HEK293 (cell line): ENCODE results near the gene SAMD4A.
"Not testable (repeated sequence)": the region's sequence is repeated elsewhere in the genome, so short reads cannot be mapped to it uniquely, and the experiment has no call there.

Experiments used
- CTCF ChIA-PET: fragments of 350-600 bp; formaldehyde crosslinking; extraction: SDS; loops from one replicate; lab custom pipeline; 2021; ENCODE audit warnings: antibody characterized with exemption; lab: Yijun Ruan, JAX
- POLR2A ChIA-PET: fragments of 300-600 bp; formaldehyde crosslinking; extraction: SDS; loops from one replicate; lab custom pipeline; 2020; ENCODE audit warnings: antibody characterized with exemption, inconsistent platforms; lab: Yijun Ruan, JAX
- H3K27ac ChIP-seq: fragments of 200-500 bp; sonication (Bioruptor generic); 2 replicates; pipeline ENCODE4 v1.5.1; 2014; ENCODE audit warnings: low read depth, low read length, control low read depth, inconsistent platforms; ENCODE audit errors: extremely low read depth
- H3K36me3 ChIP-seq, 2 experiments: fragments of 200-500 bp in 1 of 2; sonication (Bioruptor generic) in 1 of 2; 1 replicate in 1 of 2; 2 replicates in 1 of 2; pipeline ENCODE4 v1.5.1; 2014 to 2017; ENCODE audit warnings: inconsistent platforms in 2 of 2, low read length in 2 of 2; ENCODE audit not compliant: control insufficient read depth in 2 of 2, insufficient read depth in 1 of 2
- H3K4me1 ChIP-seq: fragments of 200-500 bp; sonication (Bioruptor generic); 2 replicates; pipeline ENCODE4 v1.5.1; 2014; ENCODE audit warnings: mild to moderate bottlenecking, low read length, inconsistent platforms; ENCODE audit not compliant: control insufficient read depth, insufficient read depth
- H3K4me3 ChIP-seq: 2 replicates; pipeline ENCODE4 v1.5.1; 2011; ENCODE audit warnings: low read depth, mild to moderate bottlenecking, control low read depth, low read length, moderate library complexity
- H3K9me3 ChIP-seq: fragments of 200-500 bp; sonication (Bioruptor generic); 2 replicates; pipeline ENCODE4 v1.5.1; 2014; ENCODE audit warnings: low read depth, low read length, inconsistent platforms; ENCODE audit not compliant: control insufficient read depth, insufficient read depth
- KLF16 ChIP-seq: fragments of 450-650 bp; formaldehyde crosslinking; IDR thresholded peaks from 2 replicates; pipeline ENCODE4 v1.5.1; 2017; ENCODE audit warnings: missing biosample characterization, missing genetic modification characterization
- KLF8 ChIP-seq: fragments of 450-650 bp; formaldehyde crosslinking; IDR thresholded peaks from 2 replicates; pipeline ENCODE4 v1.5.1; 2016; ENCODE audit warnings: missing biosample characterization, missing genetic modification characterization
- KLF9 ChIP-seq: fragments of 450-650 bp; formaldehyde crosslinking; IDR thresholded peaks from 2 replicates; pipeline ENCODE4 v1.5.1; 2016; ENCODE audit warnings: missing biosample characterization, missing genetic modification characterization, low read depth
- TCF7L2 ChIP-seq: IDR thresholded peaks from 2 replicates; pipeline ENCODE4 v1.6.1; 2011; ENCODE audit warnings: low read depth, mild to moderate bottlenecking, inconsistent platforms, low read length, moderate library complexity, borderline replicate concordance
- ZNF132 ChIP-seq: fragments of 450-650 bp; formaldehyde crosslinking; IDR thresholded peaks from 2 replicates; pipeline ENCODE4 v1.5.1; 2017; ENCODE audit warnings: missing biosample characterization, missing genetic modification characterization, borderline replicate concordance
- ZNF146 ChIP-seq: fragments of 450-650 bp; formaldehyde crosslinking; IDR thresholded peaks from 2 replicates; pipeline ENCODE4 v1.5.1; 2016; ENCODE audit warnings: missing biosample characterization, missing genetic modification characterization
- ZNF175 ChIP-seq: fragments of 450-650 bp; formaldehyde crosslinking; IDR thresholded peaks from 2 replicates; pipeline ENCODE4 v1.5.1; 2016; ENCODE audit warnings: missing biosample characterization, missing genetic modification characterization
- ZNF223 ChIP-seq: fragments of 450-650 bp; formaldehyde crosslinking; IDR thresholded peaks from 2 replicates; pipeline ENCODE4 v1.5.1; 2016; ENCODE audit warnings: missing biosample characterization, missing genetic modification characterization
- ZNF350 ChIP-seq: fragments of 450-650 bp; formaldehyde crosslinking; IDR thresholded peaks from 2 replicates; pipeline ENCODE4 v1.5.0; 2017; ENCODE audit warnings: missing biosample characterization, mild to moderate bottlenecking, missing genetic modification characterization
- ZNF37A ChIP-seq: fragments of 450-650 bp; IDR thresholded peaks from 2 replicates; pipeline ENCODE4 v1.5.1; 2018; ENCODE audit warnings: missing biosample characterization, missing genetic modification characterization
- ZNF530 ChIP-seq: fragments of 450-650 bp; formaldehyde crosslinking; IDR thresholded peaks from 2 replicates; pipeline ENCODE4 v1.5.1; 2016; ENCODE audit warnings: low read depth, missing biosample characterization, missing genetic modification characterization
- ZNF654 ChIP-seq: fragments of 450-650 bp; formaldehyde crosslinking; IDR thresholded peaks from 2 replicates; pipeline ENCODE4 v1.5.1; 2016; ENCODE audit warnings: low read depth, missing biosample characterization, missing genetic modification characterization
- ZNF658 ChIP-seq: fragments of 450-650 bp; formaldehyde crosslinking; IDR thresholded peaks from 2 replicates; pipeline ENCODE4; 2016; ENCODE audit warnings: missing biosample characterization, missing genetic modification characterization
- ZNF768 ChIP-seq: fragments of 450-650 bp; formaldehyde crosslinking; IDR thresholded peaks from 2 replicates; pipeline ENCODE4 v1.5.1; 2018; ENCODE audit warnings: missing biosample characterization, mild to moderate bottlenecking, missing genetic modification characterization
- ZNF776 ChIP-seq: fragments of 450-650 bp; formaldehyde crosslinking; IDR thresholded peaks from 2 replicates; pipeline ENCODE4 v1.5.0; 2017; ENCODE audit warnings: missing biosample characterization, missing genetic modification characterization, borderline replicate concordance
- ZSCAN18 ChIP-seq: fragments of 450-650 bp; formaldehyde crosslinking; IDR thresholded peaks from 2 replicates; pipeline ENCODE4 v1.5.1; 2016; ENCODE audit warnings: missing biosample characterization, missing genetic modification characterization
- TF ChIP-seq, protein P1 (sequence below): fragments of 450-650 bp; formaldehyde crosslinking; conservative IDR thresholded peaks from 2 replicates; pipeline ENCODE4 v1.5.1; 2016; ENCODE audit warnings: low read depth, missing biosample characterization, missing genetic modification characterization

Gene SAMD4A

GRCh38 chr14:54746019-54746418, 179.1 kb downstream of the SAMD4A start:
- Histone ChIP-seq H3K4me3 (no peak overlapping the region), H3K9me3 (no peaks in the 10 kb centered on the region), H3K36me3 (no peaks in the 10 kb centered on the region), H3K27ac (no peak overlapping the region), H3K4me1 (no peaks in the 10 kb centered on the region)
- CTCF ChIA-PET, result interaction anchor here (2.6 kb wide), 1 partner anchor 28 kb away, joined by 6 read pairs; no protein-coding TSS in a partner anchor
- POLR2A ChIA-PET, result no interaction called here
- TF ChIP-seq KLF8 (tag by site-specific recombination) (no peak), ZNF223 (tag by site-specific recombination) (no peak), ZNF776 (tag by site-specific recombination) (no peak), ZNF350 (tag by site-specific recombination) (no peak)
- TF ChIP-seq, protein P1, sequence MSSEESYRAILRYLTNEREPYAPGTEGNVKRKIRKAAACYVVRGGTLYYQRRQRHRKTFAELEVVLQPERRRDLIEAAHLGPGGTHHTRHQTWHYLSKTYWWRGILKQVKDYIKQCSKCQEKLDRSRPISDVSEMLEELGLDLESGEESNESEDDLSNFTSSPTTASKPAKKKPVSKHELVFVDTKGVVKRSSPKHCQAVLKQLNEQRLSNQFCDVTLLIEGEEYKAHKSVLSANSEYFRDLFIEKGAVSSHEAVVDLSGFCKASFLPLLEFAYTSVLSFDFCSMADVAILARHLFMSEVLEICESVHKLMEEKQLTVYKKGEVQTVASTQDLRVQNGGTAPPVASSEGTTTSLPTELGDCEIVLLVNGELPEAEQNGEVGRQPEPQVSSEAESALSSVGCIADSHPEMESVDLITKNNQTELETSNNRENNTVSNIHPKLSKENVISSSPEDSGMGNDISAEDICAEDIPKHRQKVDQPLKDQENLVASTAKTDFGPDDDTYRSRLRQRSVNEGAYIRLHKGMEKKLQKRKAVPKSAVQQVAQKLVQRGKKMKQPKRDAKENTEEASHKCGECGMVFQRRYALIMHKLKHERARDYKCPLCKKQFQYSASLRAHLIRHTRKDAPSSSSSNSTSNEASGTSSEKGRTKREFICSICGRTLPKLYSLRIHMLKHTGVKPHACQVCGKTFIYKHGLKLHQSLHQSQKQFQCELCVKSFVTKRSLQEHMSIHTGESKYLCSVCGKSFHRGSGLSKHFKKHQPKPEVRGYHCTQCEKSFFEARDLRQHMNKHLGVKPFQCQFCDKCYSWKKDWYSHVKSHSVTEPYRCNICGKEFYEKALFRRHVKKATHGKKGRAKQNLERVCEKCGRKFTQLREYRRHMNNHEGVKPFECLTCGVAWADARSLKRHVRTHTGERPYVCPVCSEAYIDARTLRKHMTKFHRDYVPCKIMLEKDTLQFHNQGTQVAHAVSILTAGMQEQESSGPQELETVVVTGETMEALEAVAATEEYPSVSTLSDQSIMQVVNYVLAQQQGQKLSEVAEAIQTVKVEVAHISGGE (tag by site-specific recombination), result no peak

DNA sequence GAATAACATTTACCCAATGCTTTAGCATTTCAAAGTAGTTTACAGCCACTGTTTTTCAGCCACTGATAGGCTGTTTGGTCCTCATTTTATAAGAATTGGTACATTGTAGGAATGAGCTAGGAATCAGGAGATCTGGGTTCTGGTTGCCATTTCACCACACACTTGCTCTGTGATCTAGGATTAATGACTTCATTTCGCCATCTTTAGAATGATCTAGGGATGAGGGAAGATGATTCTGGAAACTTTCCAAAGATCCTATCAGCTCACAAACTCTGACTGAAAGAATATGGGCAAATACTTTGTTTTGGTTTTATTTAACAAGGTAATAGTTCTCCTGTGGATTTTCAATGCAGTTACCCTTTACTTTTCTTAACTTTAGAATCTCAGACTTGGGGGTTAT, 180.7 kb downstream of the SAMD4A start:
- Histone ChIP-seq H3K4me3 (no peak overlapping the region), H3K27ac (no peak overlapping the region), H3K9me3 (no peaks in the 10 kb centered on the region), H3K36me3 (no peaks in the 10 kb centered on the region), H3K4me1 (no peaks in the 10 kb centered on the region)
- ChIA-PET POLR2A (no interaction called here), CTCF (interaction anchor here (1.0 to 2.6 kb wide), 2 partner anchors 24 to 26 kb away, joined by 3 to 6 read pairs; no protein-coding TSS in a partner anchor)
- TF ChIP-seq ZNF658 (tag by site-specific recombination) (no peak), ZSCAN18 (no peak), ZNF530 (no peak), ZNF37A (tag by site-specific recombination) (no peak), ZNF146 (tag by site-specific recombination) (no peak), ZNF132 (tag by site-specific recombination) (no peak)

GRCh38 chr14:54749180-54749579, 182.3 kb downstream of the SAMD4A start:
- no peaks in the 10 kb centered on the region for H3K36me3 ChIP-seq
- TF ChIP-seq ZNF654 (no peak), ZNF768 (tag by site-specific recombination) (no peak), ZNF175 (tag by site-specific recombination) (no peak), KLF16 (tag by site-specific recombination) (no peak)
- CTCF ChIA-PET, result no interaction called here

DNA sequence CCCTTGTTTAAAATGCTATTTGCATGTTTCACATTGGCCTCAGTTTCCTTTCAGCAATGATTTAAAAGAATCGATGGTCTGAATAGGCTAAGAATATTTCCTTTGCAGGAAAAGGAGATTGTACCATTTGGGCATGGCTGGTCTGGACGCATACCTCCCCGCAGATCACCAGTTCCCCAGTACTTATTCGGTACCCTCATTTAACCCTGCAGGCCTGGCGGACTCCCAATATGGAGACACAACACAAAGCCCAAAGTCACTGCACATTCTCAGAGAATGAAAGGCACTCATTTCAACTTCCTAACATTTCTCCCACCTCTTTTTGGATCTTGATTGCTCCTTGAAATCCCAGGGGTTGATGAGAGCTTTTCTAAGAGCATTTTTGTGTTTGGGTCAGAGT, 182.8 kb downstream of the SAMD4A start:
- H3K4me3 ChIP-seq, result no peak overlapping the region
- H3K4me1 ChIP-seq, result no peaks in the 10 kb centered on the region
- no peaks in the 10 kb centered on the region for H3K9me3 ChIP-seq
- ChIA-PET CTCF (no interaction called here), POLR2A (no interaction called here)
- no peak for TF ChIP-seq TCF7L2
- no peak for TF ChIP-seq KLF9
- H3K27ac ChIP-seq, result no peak overlapping the region
- no peaks in the 10 kb centered on the region for H3K36me3 ChIP-seq

More at GRCh38 chr14:54749180-54749579, 182.3 kb downstream of the SAMD4A start:
- Histone ChIP-seq H3K9me3 (no peaks in the 10 kb centered on the region), H3K4me3 (no peak overlapping the region), H3K27ac (no peak overlapping the region), H3K4me1 (no peaks in the 10 kb centered on the region)
- POLR2A ChIA-PET, result no interaction called here

DNA sequence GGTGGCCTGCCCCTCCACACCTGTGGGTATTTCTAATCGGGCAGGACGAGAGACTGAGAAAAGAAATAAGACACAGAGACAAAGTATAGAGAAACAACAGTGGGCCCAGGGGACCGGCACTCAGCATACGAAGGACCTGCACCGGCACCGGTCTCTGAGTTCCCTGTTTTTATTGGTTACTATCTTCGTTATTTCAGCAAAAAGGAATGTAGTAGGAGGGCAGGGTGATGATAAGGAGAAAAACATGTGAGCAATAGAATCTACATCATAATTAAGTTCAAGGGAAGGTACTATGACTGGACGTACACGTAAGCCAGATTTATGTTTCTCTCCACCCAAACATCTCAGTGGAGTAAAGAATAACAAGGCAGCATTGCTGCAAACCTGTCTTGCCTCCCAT, 185.7 kb downstream of the SAMD4A start:
- POLR2A ChIA-PET, result not testable (repeated sequence)

GRCh38 chr14:54753396-54753795, 186.5 kb downstream of the SAMD4A start:
- H3K9me3 ChIP-seq, H3K4me1 ChIP-seq, POLR2A ChIA-PET, H3K4me3 ChIP-seq, H3K27ac ChIP-seq, H3K36me3 ChIP-seq: not testable (repeated sequence)
- CTCF ChIA-PET, result interaction anchor here (0.7 kb wide), 1 partner anchor 13 kb away, joined by 4 read pairs; no protein-coding TSS in a partner anchor

More for the DNA sequence above, 185.7 kb downstream of the SAMD4A start:
- H3K27ac ChIP-seq, H3K36me3 ChIP-seq, CTCF ChIA-PET, H3K4me1 ChIP-seq, H3K9me3 ChIP-seq, H3K4me3 ChIP-seq: not testable (repeated sequence)
